Loucy (cell line): ENCODE data around the gene CLK3.

Experiments
- CTCF ChIP-seq: fragments of 200-600 bp; sonication (generic); conservative IDR thresholded peaks from 2 replicates; pipeline ENCODE4 v1.5.1; 2014; ENCODE audit warnings: mild to moderate bottlenecking, antibody characterized with exemption, low read length
- EZH2phosphoT487 ChIP-seq: fragments of 200-600 bp; IDR thresholded peaks from 2 replicates; pipeline ENCODE4 v1.6.1; 2018; ENCODE audit warnings: antibody characterized with exemption, mild to moderate bottlenecking, moderate library complexity, borderline replicate concordance

- TF ChIP-seq CTCF (no peak), EZH2phosphoT487 (no peak)
These were observed 54.0 kb downstream of the CLK3 start for GRCh38 chr15:74669627-74670026.
